Nephron progenitor cell (in vitro differentiated cells): ENCODE results near the gene ZBTB7A.
A peak's percentile ranks its signal among the peaks of the same experiment; 100 is the strongest.

Source experiments
- DNase-seq: peaks from one replicate; pipeline ENCODE4 v3.0.0; 2021
- H3K27ac Mint-ChIP-seq: 2 replicates; pipeline ENCODE4 v1.8.0; 2021; ENCODE audit warnings: mild to moderate bottlenecking, moderate library complexity, mixed read lengths
- H3K27me3 Mint-ChIP-seq: 2 replicates; pipeline ENCODE4 v1.8.0; 2021; ENCODE audit warnings: mild to moderate bottlenecking, low read depth, mixed read lengths; ENCODE audit not compliant: poor library complexity
- H3K36me3 Mint-ChIP-seq: 2 replicates; pipeline ENCODE4 v1.8.0; 2021; ENCODE audit warnings: low read depth, mixed read lengths
- H3K4me1 Mint-ChIP-seq: 2 replicates; pipeline ENCODE4 v1.8.0; 2021; ENCODE audit warnings: mixed read lengths
- H3K4me3 Mint-ChIP-seq: 2 replicates; pipeline ENCODE4 v1.8.0; 2021; ENCODE audit warnings: mild to moderate bottlenecking, moderate library complexity, mixed read lengths
- H3K9me3 Mint-ChIP-seq: 2 replicates; pipeline ENCODE4 v1.8.0; 2021; ENCODE audit warnings: mild to moderate bottlenecking, moderate library complexity, mixed read lengths
- CTCF ChIP-seq: fragments of 200-600 bp; sonication (generic); IDR thresholded peaks from 2 replicates; pipeline ENCODE4 v1.5.0; 2021; ENCODE audit warnings: antibody characterized with exemption

ZBTB7A gene

GRCh38 chr19:4077007-4077374, 10.3 kb upstream of the ZBTB7A start:
- DNase-seq: no peak
- peaks cover 16% of the 10 kb centered on the region for H3K27me3 Mint-ChIP-seq
- no peak overlapping the region for H3K4me3 Mint-ChIP-seq
- no peak overlapping the region for H3K27ac Mint-ChIP-seq
- no peaks in the 10 kb centered on the region for H3K36me3 Mint-ChIP-seq
- TF ChIP-seq CTCF: no peak
- peaks cover 23% of the 10 kb centered on the region for H3K4me1 Mint-ChIP-seq
- H3K9me3 Mint-ChIP-seq: no peaks in the 10 kb centered on the region

- Mint-ChIP-seq H3K4me3 (no peak overlapping the region), H3K4me1 (peaks cover 22% of the 10 kb centered on the region), H3K36me3 (no peaks in the 10 kb centered on the region), H3K27me3 (peaks cover 27% of the 10 kb centered on the region), H3K27ac (no peak overlapping the region), H3K9me3 (no peaks in the 10 kb centered on the region)
- DNase-seq: no peak
- TF ChIP-seq CTCF: no peak
Measured at GRCh38 chr19:4075373-4075772, 8.7 kb upstream of the ZBTB7A start.

GRCh38 chr19:4071610-4072009, 4.9 kb upstream of the ZBTB7A start:
- Mint-ChIP-seq H3K27me3 (peaks cover 41% of the 10 kb centered on the region), H3K4me3 (no peak overlapping the region), H3K27ac (no peak overlapping the region), H3K4me1 (peaks cover 11% of the 10 kb centered on the region), H3K9me3 (no peaks in the 10 kb centered on the region), H3K36me3 (no peaks in the 10 kb centered on the region)
- DNase-seq: no peak
- no peak for TF ChIP-seq CTCF

- DNase-seq: no peak
- Mint-ChIP-seq H3K27me3 (peaks cover 37% of the 10 kb centered on the region), H3K27ac (no peak overlapping the region), H3K36me3 (no peaks in the 10 kb centered on the region), H3K4me1 (peaks cover 10% of the 10 kb centered on the region), H3K9me3 (no peaks in the 10 kb centered on the region), H3K4me3 (peak overlapping the region; percentile 23)
- TF ChIP-seq CTCF: no peak
Measured at GRCh38 chr19:4069331-4069959, 2.7 kb upstream of the ZBTB7A start.

GRCh38 chr19:4068047-4068966, 1.6 kb upstream of the ZBTB7A start:
- H3K27ac Mint-ChIP-seq: no peak overlapping the region

More at GRCh38 chr19:4068047-4068966, 1.6 kb upstream of the ZBTB7A start:
- peaks cover 14% of the 10 kb centered on the region for H3K4me1 Mint-ChIP-seq
- no peaks in the 10 kb centered on the region for H3K36me3 Mint-ChIP-seq
- TF ChIP-seq CTCF: no peak
- DNase-seq: no peak
- peak overlapping the region; percentile 81 for H3K4me3 Mint-ChIP-seq
- H3K27me3 Mint-ChIP-seq: peaks cover 37% of the 10 kb centered on the region
- H3K9me3 Mint-ChIP-seq: no peaks in the 10 kb centered on the region
